HG02623 (cell line): ENCODE results near the gene ANKDD1B.
"Not testable (repeated sequence)": the region's sequence is repeated elsewhere in the genome, so short reads cannot be mapped to it uniquely, and the experiment has no call there.

Experiments
- ATAC-seq: cut with Tn5 transposase; IDR thresholded peaks from one replicate; pipeline ENCODE4 v1.9.1; 2021; ENCODE audit warnings: moderate library complexity; ENCODE audit not compliant: unreplicated experiment

The ANKDD1B gene

DNA sequence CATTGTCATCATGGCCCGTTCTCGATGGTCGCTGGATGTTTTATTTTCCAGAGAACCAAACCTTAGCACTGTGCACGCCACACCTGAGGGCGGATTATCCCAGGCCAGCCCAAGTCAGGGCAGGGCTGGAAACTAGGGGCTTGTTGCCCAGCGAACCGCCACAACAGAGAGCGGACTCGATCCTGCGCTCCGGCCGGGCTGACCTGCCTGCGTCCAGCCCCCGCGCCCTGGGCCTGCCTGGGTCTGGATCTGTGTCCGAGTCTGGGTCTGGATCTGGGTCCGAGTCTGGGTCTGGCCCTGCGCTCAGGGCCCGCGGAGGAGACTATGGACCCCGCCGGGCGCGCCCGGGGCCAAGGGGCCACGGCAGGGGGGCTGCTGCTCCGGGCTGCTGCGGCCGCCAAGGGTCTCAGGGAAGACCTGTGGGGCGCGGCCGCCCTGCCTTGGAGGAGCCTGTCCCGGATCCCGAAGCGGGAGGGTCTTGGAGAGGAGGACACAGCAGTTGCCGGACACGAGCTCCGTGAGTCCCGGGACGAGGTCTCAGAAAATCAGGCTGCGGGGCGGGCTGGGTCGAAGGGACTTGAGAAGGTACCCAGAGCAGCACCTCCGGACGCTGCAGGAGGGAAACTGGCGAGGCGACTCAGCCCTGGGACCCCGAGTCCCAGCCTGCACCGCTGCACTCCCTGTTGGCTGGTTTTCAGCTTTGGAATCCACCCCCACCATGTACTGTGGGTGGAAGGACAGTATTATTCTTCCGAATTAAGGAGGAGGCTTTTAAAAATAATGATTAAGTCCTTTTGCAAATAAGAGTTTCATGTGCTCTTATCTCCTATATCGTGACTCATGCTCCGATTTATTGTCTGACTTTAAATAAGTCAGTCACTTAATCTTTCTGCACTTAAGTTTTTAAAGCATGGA lies at the start of gene ANKDD1B:
Gene ANKDD1B, plus strand, starts transcription at position 143 of the 915 bp plus-strand sequence. Its CDS starts 182 bp downstream, at position 325.
- no peak for ATAC-seq

DNA sequence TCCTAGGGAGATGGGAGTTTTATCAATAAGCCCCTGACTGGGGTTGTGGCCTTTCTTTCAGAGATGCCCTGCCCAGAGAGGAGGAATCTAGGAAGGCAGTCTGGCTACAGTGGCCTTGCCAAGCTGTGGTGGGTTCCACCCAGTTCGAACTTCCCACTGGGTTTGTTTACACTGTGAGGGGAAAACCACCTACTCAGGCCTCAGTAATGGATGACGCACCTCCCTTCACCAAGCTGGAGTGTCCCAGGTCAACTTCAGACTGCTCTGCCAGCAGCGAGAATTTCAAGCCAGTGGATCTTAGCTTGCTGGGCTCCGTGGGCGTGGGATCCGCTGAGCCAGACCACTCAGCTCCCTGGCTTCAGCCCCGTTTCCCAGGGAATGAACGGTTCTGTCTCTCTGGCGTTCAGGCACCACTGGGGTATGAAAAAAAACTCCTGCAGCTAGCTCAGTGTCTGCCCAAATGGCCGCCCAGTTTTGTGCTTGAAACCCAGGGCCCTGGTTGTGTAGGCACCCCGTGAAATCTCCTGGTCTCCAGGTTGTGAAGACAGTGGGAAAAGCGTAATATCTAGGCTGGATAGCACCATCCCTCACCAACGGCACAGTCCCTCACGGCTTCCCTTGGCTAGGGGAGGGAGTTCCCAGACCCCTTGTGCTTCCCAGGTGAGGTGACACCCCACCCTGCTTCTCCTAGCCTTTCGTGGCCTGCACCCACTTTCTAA lies 45.1 kb upstream of the ANKDD1B start:
- not testable (repeated sequence) for ATAC-seq

- ATAC-seq, result peak; percentile 74
These were observed 44.4 kb upstream of the ANKDD1B start for GRCh38 chr5:75566710-75567309.

- no peak for ATAC-seq
These were observed 43.5 kb upstream of the ANKDD1B start for GRCh38 chr5:75567710-75568109.

DNA sequence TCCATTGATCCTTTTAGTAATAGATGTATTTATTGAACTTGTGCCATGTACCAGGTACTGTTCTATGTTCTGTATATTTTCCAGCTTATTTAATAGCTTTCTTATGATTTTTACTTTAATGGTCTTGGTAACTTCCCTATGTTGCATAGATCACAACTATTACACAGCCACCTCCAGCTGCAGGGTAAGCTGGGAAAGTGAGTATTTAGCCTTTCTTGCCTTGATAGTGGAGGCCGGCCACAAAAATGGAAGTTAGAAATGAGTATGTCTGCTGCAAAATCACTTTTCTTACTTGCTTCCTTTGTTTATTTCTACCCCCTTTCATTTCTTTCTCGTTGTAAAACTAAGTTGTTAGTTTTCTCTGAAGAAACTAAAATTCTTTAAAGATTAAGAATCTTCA lies 43.1 kb upstream of the ANKDD1B start:
- ATAC-seq, result no peak

DNA sequence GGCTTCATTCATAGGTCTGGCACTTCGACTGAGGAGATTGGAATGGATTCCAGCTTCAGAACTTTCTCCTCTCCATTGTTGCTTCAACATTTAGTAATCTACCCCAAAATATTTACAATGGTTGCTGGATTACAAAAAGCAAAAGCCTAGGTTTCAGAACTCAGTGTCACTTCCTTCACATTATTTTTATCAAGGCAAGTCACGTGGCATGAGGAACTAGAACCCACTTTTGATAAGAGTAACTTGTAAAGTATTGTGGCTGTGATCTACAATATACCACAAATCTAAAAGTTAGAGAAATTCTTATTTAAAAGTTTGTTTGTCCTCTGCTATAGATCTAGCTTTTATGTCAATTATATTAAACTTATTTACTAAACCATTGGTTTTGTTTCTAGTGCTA lies 39.7 kb upstream of the ANKDD1B start:
- ATAC-seq, result no peak

- ATAC-seq, result peak; percentile 8
These were observed 36.5 kb upstream of the ANKDD1B start for GRCh38 chr5:75574791-75575190.

DNA sequence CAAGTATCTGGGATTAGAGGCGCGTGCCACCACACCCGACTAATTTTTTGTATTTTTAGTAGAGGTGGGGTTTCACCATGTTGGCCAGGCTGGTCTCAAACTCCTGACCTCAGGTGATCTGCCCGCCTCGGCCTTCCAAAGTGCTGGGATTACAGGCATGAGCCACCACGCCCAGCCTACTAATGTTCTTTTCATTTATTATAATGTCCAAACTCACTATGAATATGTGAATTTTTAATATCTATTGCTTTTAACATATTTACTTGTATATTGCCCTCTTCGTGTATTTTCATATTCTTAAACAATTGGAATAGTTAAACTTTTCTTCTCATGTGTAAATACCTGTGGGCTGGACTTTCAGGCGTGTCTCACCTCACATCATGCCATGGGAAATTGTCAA lies 33.0 kb upstream of the ANKDD1B start:
- not testable (repeated sequence) for ATAC-seq

GRCh38 chr5:75584641-75585040 lies 26.6 kb upstream of the ANKDD1B start:
- ATAC-seq, result no peak

- ATAC-seq, result no peak
These were observed 22.6 kb upstream of the ANKDD1B start for GRCh38 chr5:75588666-75589065.

DNA sequence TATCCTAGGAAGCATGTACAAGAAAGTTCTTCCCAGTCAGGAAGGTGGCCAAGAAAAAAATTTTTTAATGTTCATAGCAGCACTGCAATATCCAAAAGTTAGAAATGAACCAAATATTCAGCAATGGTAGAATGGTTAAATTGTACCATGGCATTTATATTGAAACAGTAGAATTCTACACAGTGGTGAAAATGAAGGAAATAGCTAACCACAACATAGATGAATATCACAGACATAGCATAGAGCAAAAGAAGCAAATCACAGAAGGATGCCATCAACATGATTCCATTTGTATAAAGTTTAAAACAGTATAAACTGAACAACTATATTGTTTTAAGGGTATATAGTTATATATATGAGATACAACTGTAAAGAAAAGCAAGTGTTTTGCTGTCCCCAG lies 10.7 kb upstream of the ANKDD1B start:
- no peak for ATAC-seq

- ATAC-seq, result no peak
These were observed 9.7 kb upstream of the ANKDD1B start for GRCh38 chr5:75601567-75601966.

- ATAC-seq, result no peak
These were observed 9.3 kb upstream of the ANKDD1B start for GRCh38 chr5:75601996-75602395.

DNA sequence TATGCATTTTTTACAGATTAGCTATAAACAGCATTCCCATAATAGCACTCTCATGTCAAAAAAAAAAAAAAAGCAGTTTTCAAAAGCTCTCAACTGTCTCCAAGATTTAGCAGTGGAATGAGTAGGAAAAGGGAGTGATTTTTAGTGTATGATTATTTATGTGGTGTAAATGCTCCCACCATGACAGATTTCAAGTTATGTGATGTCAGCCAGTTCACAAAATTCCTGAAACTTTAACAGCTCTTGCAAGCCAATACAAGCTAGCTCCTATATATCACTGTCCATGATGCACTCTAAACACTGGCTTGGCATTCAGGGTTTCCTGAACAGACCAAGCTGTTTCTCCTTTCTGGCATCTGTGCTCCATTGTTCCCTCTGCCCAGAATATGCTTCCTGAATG lies 7.9 kb upstream of the ANKDD1B start:
- ATAC-seq, result no peak

DNA sequence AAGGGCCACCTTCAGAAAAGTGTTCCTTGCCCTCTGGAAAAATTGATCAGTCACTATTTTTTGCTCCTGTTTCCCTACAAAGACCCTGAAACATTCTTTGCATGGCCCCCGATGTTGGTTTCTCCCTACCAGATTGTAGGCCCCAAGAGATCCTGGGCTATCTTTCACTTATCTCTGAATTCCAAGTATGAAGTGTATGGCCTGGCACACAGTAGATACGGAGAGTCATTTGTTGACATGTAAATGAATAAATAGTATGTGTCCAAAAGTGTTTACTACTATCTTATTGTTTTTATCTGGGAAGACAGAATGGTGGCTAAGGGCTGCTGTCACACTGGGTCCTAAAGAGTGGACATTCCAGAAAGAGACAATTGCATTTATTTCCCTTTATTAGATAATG lies 7.4 kb upstream of the ANKDD1B start:
- ATAC-seq, result no peak

DNA sequence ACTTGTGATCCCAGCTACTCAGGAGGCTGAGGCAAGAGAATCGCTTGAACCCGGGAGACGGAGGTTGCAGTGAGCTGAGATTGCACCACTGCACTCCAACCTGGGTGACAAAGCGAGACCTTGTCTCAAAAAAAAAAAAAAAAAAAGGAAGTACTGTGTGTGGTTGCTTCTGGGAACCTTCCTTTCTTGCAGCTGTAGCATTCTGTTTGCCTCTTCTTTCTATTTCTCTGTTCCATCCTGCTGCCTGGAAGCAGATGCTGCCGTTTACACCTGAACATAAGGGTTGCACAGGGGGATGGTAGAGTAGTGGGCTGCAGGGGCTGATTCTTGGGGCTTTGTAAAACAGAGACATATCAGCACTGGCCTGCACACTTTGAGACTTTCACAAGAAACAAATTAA lies 3.9 kb upstream of the ANKDD1B start:
- not testable (repeated sequence) for ATAC-seq

DNA sequence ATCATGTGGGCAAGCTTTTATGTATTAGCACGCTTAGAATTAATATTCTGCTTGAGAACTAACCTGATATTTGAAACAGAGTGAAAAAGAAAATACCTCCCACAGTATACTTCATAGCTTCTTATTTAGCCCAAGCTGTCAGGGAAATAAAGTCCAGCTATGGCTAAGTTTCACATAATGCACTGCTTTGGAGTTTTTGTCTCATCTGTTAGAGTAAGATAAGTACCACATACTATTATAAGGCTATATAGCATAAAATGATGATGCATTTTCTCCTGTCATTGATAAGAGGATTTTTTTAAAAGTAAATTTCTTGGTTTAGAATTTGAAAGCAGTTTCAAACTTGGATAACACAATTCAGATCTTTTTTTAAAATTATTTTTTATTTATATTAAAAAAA lies 2.4 kb upstream of the ANKDD1B start:
- ATAC-seq, result no peak

DNA sequence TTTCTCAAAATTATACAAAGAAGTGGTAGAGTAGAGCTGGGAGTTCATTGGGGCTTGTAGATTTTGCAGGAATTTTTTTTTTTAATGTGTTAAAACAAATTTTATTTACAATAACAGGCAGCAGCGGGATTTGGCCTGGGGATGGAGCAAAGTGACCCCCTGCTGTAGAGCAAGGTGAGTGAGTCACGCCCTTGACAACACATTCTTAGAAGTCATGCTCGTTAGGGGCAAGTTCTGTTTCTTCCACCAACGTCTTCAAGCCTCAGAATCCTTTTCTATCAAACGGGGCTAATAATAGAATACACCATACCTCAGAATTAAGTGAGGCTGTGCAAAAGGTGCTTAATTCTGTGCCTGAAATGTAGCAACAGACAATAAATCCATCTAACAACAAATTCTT lies 1.1 kb upstream of the ANKDD1B start:
- no peak for ATAC-seq

DNA sequence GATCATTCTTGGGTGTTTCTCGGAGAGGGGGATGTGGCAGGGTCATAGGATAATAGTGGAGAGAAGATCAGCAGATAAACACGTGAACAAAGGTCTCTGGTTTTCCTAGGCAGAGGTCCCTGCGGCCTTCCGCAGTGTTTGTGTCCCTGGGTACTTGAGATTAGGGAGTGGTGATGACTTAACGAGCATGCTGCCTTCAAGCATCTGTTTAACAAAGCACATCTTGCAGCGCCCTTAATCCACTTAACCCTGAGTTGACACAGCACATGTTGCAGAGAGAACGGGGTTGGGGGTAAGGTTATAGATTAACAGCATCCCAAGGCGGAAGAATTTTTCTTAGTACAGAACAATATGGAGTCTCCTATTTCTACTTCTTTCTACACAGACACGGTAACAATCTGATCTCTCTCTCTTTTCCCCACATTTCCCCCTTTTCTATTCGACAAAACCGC lies 368 bp upstream of the ANKDD1B start:
- ATAC-seq, result not testable (repeated sequence)

DNA sequence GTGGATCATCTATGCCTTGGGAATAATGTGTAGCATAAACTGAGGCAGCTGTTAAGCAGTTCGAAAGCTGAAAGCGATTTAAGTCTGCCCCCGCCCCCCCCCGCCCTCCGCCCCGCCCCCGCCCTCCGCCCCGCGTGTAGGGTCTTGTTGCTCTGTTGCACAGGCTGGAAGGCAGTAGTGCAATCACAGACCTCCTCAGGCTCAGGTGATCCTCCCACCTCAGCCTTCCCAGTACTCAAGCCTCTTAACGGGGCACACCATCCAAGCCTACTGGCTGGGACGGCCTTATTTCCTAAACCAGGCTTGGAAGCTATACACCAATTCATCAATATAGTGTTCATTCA lies 945 bp downstream of the ANKDD1B start:
- no peak for ATAC-seq

GRCh38 chr5:75612901-75613300 lies 1.6 kb downstream of the ANKDD1B start:
- ATAC-seq, result no peak

DNA sequence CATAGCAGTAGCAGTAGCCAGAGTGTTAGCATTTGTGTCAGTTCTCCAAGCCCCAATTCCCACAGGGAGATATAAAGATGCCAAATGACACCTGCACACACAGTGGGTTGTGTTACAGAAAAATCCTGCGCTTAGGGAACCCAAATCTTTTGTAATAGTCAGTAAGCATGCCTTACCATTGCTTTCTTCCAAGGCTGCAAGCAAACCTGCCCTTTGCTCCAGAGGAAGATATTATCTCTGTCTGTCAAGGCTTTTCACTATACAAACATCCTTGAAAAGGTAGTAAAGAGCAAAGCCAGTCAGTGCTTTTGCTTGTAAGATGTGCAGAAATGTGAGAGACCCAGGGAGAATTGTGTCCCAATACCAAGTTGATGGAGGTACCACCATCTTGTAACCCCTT lies 2.9 kb downstream of the ANKDD1B start:
- ATAC-seq, result no peak
